Spleen (tissue), 11 donors: ENCODE measurements around the gene HLA-DQB1. TPM values are rescaled to one million over a fixed set of nuclear protein-coding genes. Genes with fewer than 3 reads are reported as not detected.
"Not testable (repeated sequence)": the region's sequence is repeated elsewhere in the genome, so short reads cannot be mapped to it uniquely, and the experiment has no call there.

Experiments used
- DNase-seq: peaks from one replicate; pipeline ENCODE4 v3.0.0-alpha.2; 2020
- H3K27ac ChIP-seq, 8 donors: fragments of 200-600 bp; sonication (generic) in 7 of 8; 1 replicate in 4 of 8; 2 replicates in 4 of 8; pipeline versions ENCODE4 v1.5.0 to v1.8.0; 2016 to 2021; ENCODE audit warnings: inconsistent platforms in 4 of 8, mild to moderate bottlenecking in 4 of 8, moderate library complexity in 1 of 8
- H3K27me3 ChIP-seq, 7 donors: fragments of 200-600 bp; sonication (generic) in 6 of 7; replicated peaks in 1 of 7; 1 replicate in 4 of 7; 2 replicates in 3 of 7; pipeline versions ENCODE4 v1.5.0 to v1.8.0; 2016 to 2021; ENCODE audit warnings: inconsistent platforms in 3 of 7, mild to moderate bottlenecking in 1 of 7
- H3K36me3 ChIP-seq, 6 donors: fragments of 200-600 bp; sonication (generic) in 5 of 6; 1 replicate in 4 of 6; 2 replicates in 2 of 6; pipeline versions ENCODE4 v1.5.0 to v1.8.0; 2016 to 2021; ENCODE audit warnings: inconsistent platforms in 2 of 6
- H3K4me1 ChIP-seq, 6 donors: fragments of 200-600 bp; sonication (generic) in 5 of 6; 1 replicate in 3 of 6; 2 replicates in 3 of 6; pipeline versions ENCODE4 v1.5.0 to v1.8.0; 2016 to 2021; ENCODE audit warnings: inconsistent platforms in 3 of 6
- H3K4me3 ChIP-seq, 8 donors: fragments of 200-600 bp; sonication (generic) in 7 of 8; 1 replicate in 4 of 8; 2 replicates in 4 of 8; pipeline versions ENCODE4 v1.5.0 to v1.8.0; 2016 to 2021; ENCODE audit warnings: inconsistent platforms in 4 of 8, mild to moderate bottlenecking in 4 of 8, moderate library complexity in 2 of 8
- H3K9me3 ChIP-seq, 8 donors: fragments of 200-600 bp; sonication (generic) in 7 of 8; 1 replicate in 4 of 8; 2 replicates in 4 of 8; pipeline versions ENCODE4 v1.5.0 to v1.8.0; 2016 to 2021; ENCODE audit warnings: inconsistent platforms in 4 of 8
- CTCF ChIP-seq, 11 experiments: fragments of 200-600 bp in 7 of 11; fragments of 450-650 bp in 4 of 11; sonication (generic) in 4 of 11; IDR thresholded peaks in 8 of 11; conservative IDR thresholded peaks in 3 of 11; 1 replicate in 7 of 11; 2 replicates in 4 of 11; pipeline versions ENCODE4 v1.4.0 to v1.8.0; 2016 to 2021; ENCODE audit warnings: antibody characterized with exemption in 11 of 11, inconsistent platforms in 4 of 11, mild to moderate bottlenecking in 1 of 11
- POLR2A ChIP-seq, 3 donors: fragments of 450-650 bp; IDR thresholded peaks; one replicate each; pipeline ENCODE4 v1.5.1; 2017; ENCODE audit warnings: antibody characterized with exemption in 3 of 3, mild to moderate bottlenecking in 1 of 3
- POLR2AphosphoS5 ChIP-seq, 3 donors: sonication (generic); formaldehyde crosslinking; IDR thresholded peaks; one replicate each; pipeline ENCODE4 v1.5.1; 2017; ENCODE audit warnings: antibody characterized with exemption in 3 of 3
- WGBS, 5 donors: extraction: QIAGEN DNeasy Blood & Tissue Kit in 3 of 5; methylation state at CpG; one replicate each; pipeline versions ENCODE4 v1.1.5 to v1.1.7; 2013 to 2018; 5-methylcytosine and 5-hydroxymethylcytosine counted together
- intact Hi-C: fragments of 100-400 bp; cut with DNase I; formaldehyde crosslinking; loops from one replicate; pipeline ENCODE4 v1.15.0; 2023; ENCODE audit warnings: low total_unique reads
- polyA plus RNA-seq, 3 donors: library from polyadenylated mRNA; stranded (reverse); fragments of 200-250 nt; gene quantifications; one replicate each; pipeline ENCODE4 v1.2.1, GENCODE V29; 2013
- total RNA-seq, 7 donors: library from RNA; depleted of rRNA in 3 of 7; stranded (reverse); fragments of >200 nt in 3 of 7; fragmentation: NEBNext Ultra II Directional in 4 of 7; extraction: Animal tissue kit (Norgen Biotek cat#: 25700) in 4 of 7; gene quantifications; one replicate each; pipeline versions ENCODE4 v1.1.0 to v1.2.1, GENCODE V29; 2016 to 2021
- donor health status: healthy with polysubstance abuse.
- donor health status: DM: no; HTN: no; CAD: no; lungs with moderate emphysema.
- donor health status: DM: no; HTN: no; CAD: no.
- donor health status: Bipolar disorder and iron deficiency.
- donor health status: healthy.
- donor health status: DM: no; HTN: no; CAD: no.
- donor health status: DM: yes; HTN: yes; CAD: no.

HLA-DQB1 gene
- total and polyA plus RNA-seq, 10 donors = 6.1 to 1,152 (median 165) TPM

GRCh38 chr6:32662836-32663235 lies 3.6 kb downstream of the HLA-DQB1 start:
- WGBS, 5 donors = 35 to 91% (median 76%) methylated on average over 5 of the region's 5 CpGs
- Histone ChIP-seq H3K9me3 (no peaks in the 10 kb centered on the region), H3K27me3 (no peaks in the 10 kb centered on the region), H3K36me3 (peaks cover 0 to 6% (median 0%) of the 10 kb centered on the region in 6 donors), H3K4me1 (peaks cover 0 to 26% (median 9%) of the 10 kb centered on the region in 6 donors), H3K27ac (no peak overlapping the region), H3K4me3 (no peak overlapping the region)
- no peak for DNase-seq
- TF ChIP-seq CTCF (IDR thresholded peaks at IDR 0.05 in 8 of 11, conservative IDR thresholded peaks at IDR 0.05 in 3 of 11) (no peak), POLR2A (IDR thresholded peaks at IDR 0.05) (no peak), POLR2AphosphoS5 (IDR thresholded peaks at IDR 0.05) (no peak)
- intact Hi-C loops = no loop called here

- Histone ChIP-seq H3K27ac (no peak overlapping the region), H3K27me3 (no peaks in the 10 kb centered on the region), H3K36me3 (peaks cover 0 to 6% (median 0%) of the 10 kb centered on the region in 6 donors), H3K4me3 (no peak overlapping the region), H3K4me1 (peaks cover 0 to 21% (median 9%) of the 10 kb centered on the region in 6 donors), H3K9me3 (no peaks in the 10 kb centered on the region)
- intact Hi-C loops = no loop called here
- TF ChIP-seq CTCF (IDR thresholded peaks at IDR 0.05 in 8 of 11, conservative IDR thresholded peaks at IDR 0.05 in 3 of 11) = no peak
- TF ChIP-seq POLR2AphosphoS5 (IDR thresholded peaks at IDR 0.05) = no peak
- no peak for TF ChIP-seq POLR2A (IDR thresholded peaks at IDR 0.05)
- DNase-seq = no peak
- 43 to 91% (median 71%) methylated on average over 2 to 7 of the region's 7 CpGs for WGBS, 5 donors
Measured at GRCh38 chr6:32662099-32662498, 4.4 kb downstream of the HLA-DQB1 start.

GRCh38 chr6:32659856-32660595 lies 6.4 kb downstream of the HLA-DQB1 start:
- Histone ChIP-seq H3K27me3 (no peaks in the 10 kb centered on the region), H3K9me3 (peaks cover 0 to 6% (median 0%) of the 10 kb centered on the region in 8 donors), H3K27ac (peak overlapping the region in 3 of 8 donors; percentile 32 to 48 (median 44)), H3K4me1 (peaks cover 0 to 19% (median 9%) of the 10 kb centered on the region in 6 donors), H3K4me3 (no peak overlapping the region), H3K36me3 (peaks cover 0 to 6% (median 0%) of the 10 kb centered on the region in 6 donors)
- peak; percentile 79 for DNase-seq
- WGBS, 5 donors = 35 to 63% (median 56%) methylated on average over 4 of the region's 4 CpGs
- peak in 1 of 3 donors; percentile 52 for TF ChIP-seq POLR2AphosphoS5 (IDR thresholded peaks at IDR 0.05)
- no peak for TF ChIP-seq CTCF (IDR thresholded peaks at IDR 0.05 in 8 of 11, conservative IDR thresholded peaks at IDR 0.05 in 3 of 11)
- intact Hi-C loops = no loop called here

GRCh38 chr6:32658268-32658897 lies 8.1 kb downstream of the HLA-DQB1 start:
- Histone ChIP-seq H3K27me3 (no peaks in the 10 kb centered on the region), H3K36me3 (peaks cover 0 to 6% (median 0%) of the 10 kb centered on the region in 6 donors), H3K9me3 (peaks cover 0 to 6% (median 0%) of the 10 kb centered on the region in 8 donors), H3K4me3 (no peak overlapping the region), H3K27ac (peak overlapping the region in 4 of 8 donors; percentile 11 to 63 (median 42)), H3K4me1 (peaks cover 0 to 19% (median 9%) of the 10 kb centered on the region in 6 donors)
- no peak for DNase-seq
- intact Hi-C loops = no loop called here
- WGBS, 5 donors = 39 to 55% (median 47%) methylated on average over 5 to 6 of the region's 6 CpGs
- TF ChIP-seq CTCF (IDR thresholded peaks at IDR 0.05 in 8 of 11, conservative IDR thresholded peaks at IDR 0.05 in 3 of 11) (no peak), POLR2AphosphoS5 (IDR thresholded peaks at IDR 0.05) (peak in 1 of 3 donors; percentile 52)

GRCh38 chr6:32657819-32658218 lies 8.6 kb downstream of the HLA-DQB1 start:
- H3K4me3 ChIP-seq, H3K9me3 ChIP-seq, H3K36me3 ChIP-seq, DNase-seq, intact Hi-C loops, H3K27me3 ChIP-seq: not testable (repeated sequence)
- peak overlapping the region in 3 of 8 donors; percentile 37 to 63 (median 46) for H3K27ac ChIP-seq
- H3K4me1 ChIP-seq = peaks cover 0 to 19% (median 9%) of the 10 kb centered on the region in 6 donors

GRCh38 chr6:32657329-32657728 lies 9.1 kb downstream of the HLA-DQB1 start:
- intact Hi-C loops, H3K9me3 ChIP-seq, H3K27me3 ChIP-seq, H3K36me3 ChIP-seq, DNase-seq, H3K4me3 ChIP-seq: not testable (repeated sequence)
- H3K4me1 ChIP-seq = peaks cover 0 to 19% (median 9%) of the 10 kb centered on the region in 6 donors
- peak overlapping the region in 3 of 8 donors; percentile 37 to 46 (median 42) for H3K27ac ChIP-seq
- WGBS, 5 donors = 34 to 91% (median 46%) methylated on average over 1 to 5 of the region's 6 CpGs
